Gastrocnemius medialis (tissue), 4 donors: ENCODE results near the gene AACS. TPM values are rescaled to one million over a fixed set of nuclear protein-coding genes. Genes with fewer than 3 reads are reported as not detected.
"Not testable (repeated sequence)": the region's sequence is repeated elsewhere in the genome, so short reads cannot be mapped to it uniquely, and the experiment has no call there.

Experiments
- ATAC-seq, 2 donors: fragments of 150-250 bp; one replicate each; pipeline ENCODE4 v1.9.1; 2016
- DNase-seq, 2 donors: peaks; one replicate each; pipeline ENCODE4 v3.0.0-alpha.2; 2019
- H3K27ac ChIP-seq, 4 donors: fragments of 200-600 bp; sonication (generic); 1 replicate in 1 of 4; 2 replicates in 3 of 4; pipeline ENCODE4 v1.5.1; 2016 to 2018; ENCODE audit warnings: mild to moderate bottlenecking in 2 of 4, moderate library complexity in 1 of 4
- H3K27me3 ChIP-seq, 3 donors: fragments of 200-600 bp; sonication (generic) in 2 of 3; 1 replicate in 1 of 3; 2 replicates in 2 of 3; pipeline versions ENCODE4 v1.5.1 to v1.6.0; 2016 to 2019; ENCODE audit warnings: mild to moderate bottlenecking in 1 of 3, moderate library complexity in 1 of 3
- H3K36me3 ChIP-seq, 2 donors: fragments of 200-600 bp; sonication (generic) in 1 of 2; one replicate each; pipeline ENCODE4 v1.5.1; 2017 to 2018
- H3K4me1 ChIP-seq, 2 donors: fragments of 200-600 bp; sonication (generic) in 1 of 2; one replicate each; pipeline ENCODE4 v1.5.1; 2016 to 2017; ENCODE audit warnings: mild to moderate bottlenecking in 2 of 2
- H3K4me3 ChIP-seq, 4 donors: fragments of 200-600 bp; sonication (generic) in 3 of 4; 1 replicate in 1 of 4; 2 replicates in 3 of 4; pipeline ENCODE4 v1.5.1; 2016 to 2019; ENCODE audit warnings: mild to moderate bottlenecking in 2 of 4
- H3K9me3 ChIP-seq, 3 donors: fragments of 200-600 bp; sonication (generic) in 2 of 3; 1 replicate in 1 of 3; 2 replicates in 2 of 3; pipeline ENCODE4 v1.5.1; 2016 to 2019
- POLR2A ChIP-seq, 2 donors: fragments of 450-650 bp; IDR thresholded peaks; one replicate each; pipeline ENCODE4 v1.6.1; 2017; ENCODE audit warnings: antibody characterized with exemption in 2 of 2, mild to moderate bottlenecking in 2 of 2, moderate library complexity in 2 of 2
- in situ Hi-C, 4 donors: fragments of 200-750 bp; cut with MboI; loops; one replicate each; pipeline versions ENCODE4 v1.15.0 to v1.8.0; 2017; ENCODE audit warnings: low sequenced_read_pairs in 4 of 4
- intact Hi-C: fragments of 100-400 bp; cut with DNase I; formaldehyde crosslinking; loops from one replicate; pipeline ENCODE4 v1.15.1; 2023; ENCODE audit warnings: low total_unique reads
- total RNA-seq, 4 donors: library from RNA; depleted of rRNA; stranded (reverse); fragments of >200 nt; gene quantifications; one replicate each; pipeline versions ENCODE4 v1.1.0 to v1.2.3, GENCODE V29; 2016
- TF ChIP-seq, protein P1 (sequence below), 5 experiments: fragments of 450-650 bp in 3 of 5; fragments of 200-600 bp in 2 of 5; sonication (generic) in 2 of 5; IDR thresholded peaks in 4 of 5; conservative IDR thresholded peaks in 1 of 5; 1 replicate in 4 of 5; 2 replicates in 1 of 5; pipeline ENCODE4 v1.5.1; 2016 to 2019; ENCODE audit warnings: antibody characterized with exemption in 5 of 5, mild to moderate bottlenecking in 3 of 5, moderate library complexity in 3 of 5

AACS gene
- total RNA-seq, 4 donors from 2014 or later: 6.0 to 11.8 (median 8.8) TPM

- DNase-seq (no peak), ATAC-seq (no peak)
- no peaks in the 10 kb centered on the region for H3K27me3 ChIP-seq
- no peak for TF ChIP-seq POLR2A (IDR thresholded peaks at IDR 0.05)
- TF ChIP-seq, protein P1, sequence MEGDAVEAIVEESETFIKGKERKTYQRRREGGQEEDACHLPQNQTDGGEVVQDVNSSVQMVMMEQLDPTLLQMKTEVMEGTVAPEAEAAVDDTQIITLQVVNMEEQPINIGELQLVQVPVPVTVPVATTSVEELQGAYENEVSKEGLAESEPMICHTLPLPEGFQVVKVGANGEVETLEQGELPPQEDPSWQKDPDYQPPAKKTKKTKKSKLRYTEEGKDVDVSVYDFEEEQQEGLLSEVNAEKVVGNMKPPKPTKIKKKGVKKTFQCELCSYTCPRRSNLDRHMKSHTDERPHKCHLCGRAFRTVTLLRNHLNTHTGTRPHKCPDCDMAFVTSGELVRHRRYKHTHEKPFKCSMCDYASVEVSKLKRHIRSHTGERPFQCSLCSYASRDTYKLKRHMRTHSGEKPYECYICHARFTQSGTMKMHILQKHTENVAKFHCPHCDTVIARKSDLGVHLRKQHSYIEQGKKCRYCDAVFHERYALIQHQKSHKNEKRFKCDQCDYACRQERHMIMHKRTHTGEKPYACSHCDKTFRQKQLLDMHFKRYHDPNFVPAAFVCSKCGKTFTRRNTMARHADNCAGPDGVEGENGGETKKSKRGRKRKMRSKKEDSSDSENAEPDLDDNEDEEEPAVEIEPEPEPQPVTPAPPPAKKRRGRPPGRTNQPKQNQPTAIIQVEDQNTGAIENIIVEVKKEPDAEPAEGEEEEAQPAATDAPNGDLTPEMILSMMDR (IDR thresholded peaks at IDR 0.05 in 4 of 5, conservative IDR thresholded peaks at IDR 0.05 in 1 of 5): no peak
- H3K36me3 ChIP-seq: no peaks in the 10 kb centered on the region
- intact Hi-C loops (no loop called here), in situ Hi-C loops (no loop called here)
- no peak overlapping the region for H3K4me3 ChIP-seq
- H3K9me3 ChIP-seq: no peaks in the 10 kb centered on the region
- H3K27ac ChIP-seq: no peak overlapping the region
- H3K4me1 ChIP-seq: no peaks in the 10 kb centered on the region
Observed at GRCh38 chr12:125025606-125026235, 39.5 kb upstream of the AACS start.

GRCh38 chr12:125028106-125028505 lies 37.1 kb upstream of the AACS start:
- H3K4me1 ChIP-seq: no peaks in the 10 kb centered on the region
- ATAC-seq (no peak), DNase-seq (no peak)
- intact Hi-C loops: no loop called here
- no peaks in the 10 kb centered on the region for H3K27me3 ChIP-seq
- H3K36me3 ChIP-seq: no peaks in the 10 kb centered on the region
- no peak overlapping the region for H3K27ac ChIP-seq
- H3K4me3 ChIP-seq: no peak overlapping the region
- TF ChIP-seq POLR2A (IDR thresholded peaks at IDR 0.05): no peak
- in situ Hi-C loops: no loop called here
- no peaks in the 10 kb centered on the region for H3K9me3 ChIP-seq

- Histone ChIP-seq H3K36me3 (no peaks in the 10 kb centered on the region), H3K4me1 (no peaks in the 10 kb centered on the region), H3K27me3 (no peaks in the 10 kb centered on the region), H3K4me3 (no peak overlapping the region), H3K9me3 (no peaks in the 10 kb centered on the region), H3K27ac (no peak overlapping the region)
- intact Hi-C loops: no loop called here
- TF ChIP-seq POLR2A (IDR thresholded peaks at IDR 0.05): no peak
- TF ChIP-seq, protein P1 (IDR thresholded peaks at IDR 0.05 in 4 of 5, conservative IDR thresholded peaks at IDR 0.05 in 1 of 5): no peak
- no peak for DNase-seq
- in situ Hi-C loops: no loop called here
- no peak for ATAC-seq
Observed at GRCh38 chr12:125029761-125030358, 35.4 kb upstream of the AACS start.

DNA sequence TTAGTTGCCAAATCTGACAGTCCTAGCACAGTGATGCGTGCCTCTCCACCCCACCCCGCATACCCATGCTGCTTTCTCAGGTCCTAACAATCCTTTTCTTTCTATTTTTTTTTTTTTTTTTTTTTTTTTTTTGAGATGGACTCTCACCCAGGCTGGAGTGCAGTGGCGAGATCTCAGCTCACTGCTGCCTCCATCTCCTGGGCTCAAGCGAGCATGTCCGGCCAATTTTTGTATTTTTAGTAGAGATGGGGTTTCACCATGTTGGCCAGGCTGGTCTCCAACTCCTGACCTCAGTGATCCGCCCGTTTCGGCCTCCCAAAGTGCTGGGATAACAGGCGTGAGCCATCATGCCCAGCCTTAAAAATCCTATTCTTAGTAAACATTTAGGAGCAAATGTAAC lies 33.8 kb upstream of the AACS start:
- H3K27ac ChIP-seq, H3K4me3 ChIP-seq, ATAC-seq, H3K4me1 ChIP-seq, H3K36me3 ChIP-seq, DNase-seq, H3K27me3 ChIP-seq, in situ Hi-C loops, H3K9me3 ChIP-seq, intact Hi-C loops: not testable (repeated sequence)

- H3K27me3 ChIP-seq: no peaks in the 10 kb centered on the region
- in situ Hi-C loops (no loop called here), intact Hi-C loops (no loop called here)
- no peak for ATAC-seq
- no peaks in the 10 kb centered on the region for H3K9me3 ChIP-seq
- TF ChIP-seq POLR2A (IDR thresholded peaks at IDR 0.05): no peak
- TF ChIP-seq, protein P1 (IDR thresholded peaks at IDR 0.05 in 4 of 5, conservative IDR thresholded peaks at IDR 0.05 in 1 of 5): no peak
- H3K4me3 ChIP-seq: no peak overlapping the region
- no peaks in the 10 kb centered on the region for H3K36me3 ChIP-seq
- DNase-seq: no peak
- H3K27ac ChIP-seq: no peak overlapping the region
- no peaks in the 10 kb centered on the region for H3K4me1 ChIP-seq
Observed at GRCh38 chr12:125032466-125033152, 32.6 kb upstream of the AACS start.
